Kidney (tissue), 14 donors: ENCODE measurements around the gene FBXL16. TPM values are rescaled to one million over a fixed set of nuclear protein-coding genes. Genes with fewer than 3 reads are reported as not detected.

ENCODE experiments used
- DNase-seq, 5 donors: peaks; one replicate each; pipeline ENCODE4 v3.0.0-alpha.2; 2013 to 2020
- FAIRE-seq: peaks from 2 replicates; lab custom pipeline; 2012; peaks lifted over from hg19 to GRCh38; lab: Jason Lieb, UNC
- H3K27ac ChIP-seq, 2 donors: one replicate each; pipeline ENCODE4 v1.7.0; 2013; ENCODE audit warnings: low read depth in 2 of 2, low read length in 2 of 2, inconsistent platforms in 1 of 2
- H3K27me3 ChIP-seq: one replicate; pipeline ENCODE4 v1.7.1; 2013; ENCODE audit warnings: low read length, inconsistent platforms; ENCODE audit not compliant: control insufficient read depth, insufficient read depth
- H3K36me3 ChIP-seq, 3 donors: one replicate each; pipeline versions ENCODE4 v1.7.0 to v1.7.1; 2013; ENCODE audit warnings: low read length in 3 of 3, control low read depth in 1 of 3, inconsistent platforms in 1 of 3; ENCODE audit not compliant: insufficient read depth in 3 of 3, control insufficient read depth in 2 of 3
- H3K4me1 ChIP-seq, 3 donors: one replicate each; pipeline versions ENCODE4 v1.7.0 to v1.7.1; 2013; ENCODE audit warnings: low read length in 3 of 3, inconsistent platforms in 1 of 3, low read depth in 1 of 3; ENCODE audit not compliant: control insufficient read depth in 2 of 3, insufficient read depth in 2 of 3
- H3K4me3 ChIP-seq, 3 donors: one replicate each; pipeline versions ENCODE4 v1.7.0 to v1.8.1; 2013; ENCODE audit warnings: low read length in 3 of 3, control low read depth in 1 of 3, inconsistent platforms in 1 of 3
- H3K9ac ChIP-seq, 3 donors: one replicate each; pipeline versions ENCODE4 v1.7.0 to v1.7.1; 2013; ENCODE audit warnings: low read length in 3 of 3, control low read depth in 1 of 3, inconsistent platforms in 1 of 3
- H3K9me3 ChIP-seq, 3 donors: one replicate each; pipeline versions ENCODE4 v1.7.0 to v1.7.1; 2013; ENCODE audit warnings: low read length in 3 of 3, control low read depth in 1 of 3, inconsistent platforms in 1 of 3; ENCODE audit not compliant: control insufficient read depth in 2 of 3, insufficient read depth in 1 of 3
- CTCF ChIP-seq: IDR thresholded peaks from 3 replicates; pipeline ENCODE4 v1.5.1; 2012; ENCODE audit warnings: mild to moderate bottlenecking, moderate library complexity, borderline replicate concordance; ENCODE audit not compliant: insufficient read depth; ENCODE audit errors: extremely low read depth
- intact Hi-C: fragments of 100-400 bp; cut with DNase I; formaldehyde crosslinking; loops from one replicate; pipeline ENCODE4 v1.11.1; 2022
- polyA plus RNA-seq: library from polyadenylated mRNA; stranded (reverse); fragments of 350-450 nt; fragmentation: Illumina TruSeq; extraction: RNeasy Lipid Tissue Mini Kit (QIAGEN cat#74804); gene quantifications from one replicate; pipeline ENCODE4 v1.2.3, GENCODE V29; 2014; ENCODE audit warnings: low read depth, low replicate concordance; ENCODE audit not compliant: insufficient read depth
- total RNA-seq: library from RNA; stranded (reverse); fragmentation: NEBNext Ultra II Directional; extraction: Animal tissue kit (Norgen Biotek cat#: 25700); gene quantifications from one replicate; pipeline ENCODE4 v1.2.1, GENCODE V29; 2021
- donor health status: control.
- donor health status: control.
- donor health status: control.
- donor health status: control.
- donor health status: control.
- donor health status: DM: yes; HTN: yes; CAD: no.
- donor health status: Normal renal cell carcinoma (clear cell type).

FBXL16 gene
- total and polyA plus RNA-seq, 2 donors from 2014 or later = 12.0 to 44.9 TPM

GRCh38 chr16:709566-710499 is 4.2 kb upstream of the FBXL16 start:
- Histone ChIP-seq H3K27ac (no peak overlapping the region), H3K27me3 (peaks cover 6% of the 10 kb centered on the region), H3K4me3 (no peak overlapping the region), H3K36me3 (no peaks in the 10 kb centered on the region), H3K9me3 (no peaks in the 10 kb centered on the region), H3K9ac (no peak overlapping the region), H3K4me1 (peaks cover 0 to 6% (median 0%) of the 10 kb centered on the region in 3 donors)
- DNase-seq (peak in 4 of 5 donors; percentile 72 to 87 (median 84)), FAIRE-seq (no peak)
- intact Hi-C loops = no loop called here
- TF ChIP-seq CTCF = no peak

GRCh38 chr16:708959-709358 is 3.4 kb upstream of the FBXL16 start:
- H3K27me3 ChIP-seq = peaks cover 12% of the 10 kb centered on the region
- DNase-seq (no peak), FAIRE-seq (no peak)
- H3K27ac ChIP-seq = no peak overlapping the region
- no peaks in the 10 kb centered on the region for H3K36me3 ChIP-seq
- H3K9me3 ChIP-seq = no peaks in the 10 kb centered on the region
- peaks cover 0 to 2% (median 0%) of the 10 kb centered on the region in 3 donors for H3K4me1 ChIP-seq
- intact Hi-C loops = no loop called here
- H3K4me3 ChIP-seq = no peak overlapping the region
- no peak overlapping the region for H3K9ac ChIP-seq
- TF ChIP-seq CTCF = no peak

- no peak for FAIRE-seq
- no peak for TF ChIP-seq CTCF
- no peak for DNase-seq
- Histone ChIP-seq H3K27ac (no peak overlapping the region), H3K36me3 (no peaks in the 10 kb centered on the region), H3K4me1 (peaks cover 0 to 2% (median 0%) of the 10 kb centered on the region in 3 donors), H3K9ac (no peak overlapping the region), H3K4me3 (no peak overlapping the region), H3K9me3 (no peaks in the 10 kb centered on the region), H3K27me3 (peaks cover 16% of the 10 kb centered on the region)
- intact Hi-C loops = no loop called here
These were observed 2.4 kb upstream of the FBXL16 start for GRCh38 chr16:708019-708418.
